ENCODE measurements around the gene KCNMB2.

The KCNMB2 gene

GRCh38 chr3:178771511-178771910, 235.3 kb downstream of the KCNMB2 start:
- DNase-seq (ENCODE audit: low read depth, low spot score): no peak
- TF ChIP-seq POLR2AphosphoS5 (IDR thresholded peaks at IDR 0.05; ENCODE audit: borderline replicate concordance, low read depth, low read length): no peak
- TF ChIP-seq FOXP2 (optimal IDR thresholded peaks at IDR 0.05; ENCODE audit: control extremely low read depth, extremely low read length, insufficient read depth): no peak
- TF ChIP-seq EZH2 (IDR thresholded peaks at IDR 0.05): no peak
- no peak overlapping the region for H3K4me3 ChIP-seq
- no peaks in the 10 kb centered on the region for H3K36me3 ChIP-seq (ENCODE audit: insufficient read depth, low read length)
- H3K27ac ChIP-seq: no peak overlapping the region
- no peaks in the 10 kb centered on the region for H3K9me3 ChIP-seq (ENCODE audit: low read depth, low read length)
- H3K9ac ChIP-seq (ENCODE audit: insufficient read length): no peak overlapping the region

GRCh38 chr3:178772746-178773145, 236.5 kb downstream of the KCNMB2 start:
- DNase-seq (ENCODE audit: low read depth, low spot score): no peak
- TF ChIP-seq EZH2 (IDR thresholded peaks at IDR 0.05) (no peak), FOXP2 (optimal IDR thresholded peaks at IDR 0.05; ENCODE audit: control extremely low read depth, extremely low read length, insufficient read depth) (no peak), POLR2AphosphoS5 (IDR thresholded peaks at IDR 0.05; ENCODE audit: borderline replicate concordance, low read depth, low read length) (no peak)
- H3K27ac ChIP-seq: no peak overlapping the region
- no peaks in the 10 kb centered on the region for H3K9me3 ChIP-seq (ENCODE audit: low read depth, low read length)
- H3K4me3 ChIP-seq: no peak overlapping the region
- H3K9ac ChIP-seq (ENCODE audit: insufficient read length): no peak overlapping the region
- no peaks in the 10 kb centered on the region for H3K36me3 ChIP-seq (ENCODE audit: insufficient read depth, low read length)

DNA sequence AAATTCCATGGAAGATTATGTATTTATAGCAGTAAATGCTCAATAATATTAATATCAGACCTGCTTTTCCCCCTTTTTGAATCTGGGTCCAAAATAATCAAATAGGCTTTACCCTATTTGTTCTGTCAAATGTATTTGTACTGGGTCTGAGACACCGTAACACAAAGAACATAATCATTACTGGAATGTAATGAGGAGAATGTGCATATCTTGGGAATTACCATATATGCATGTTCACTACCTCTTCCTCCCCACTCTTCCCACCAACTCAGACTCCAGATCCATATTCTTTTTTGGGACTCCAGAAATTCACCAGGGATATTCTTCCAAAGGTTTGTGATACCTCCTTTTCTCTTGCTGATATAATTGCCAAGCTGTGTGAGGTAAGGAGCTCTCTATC, 237.1 kb downstream of the KCNMB2 start:
- Histone ChIP-seq H3K9me3 (ENCODE audit: low read depth, low read length) (no peaks in the 10 kb centered on the region), H3K27ac (no peak overlapping the region), H3K9ac (ENCODE audit: insufficient read length) (no peak overlapping the region), H3K4me3 (no peak overlapping the region), H3K36me3 (ENCODE audit: insufficient read depth, low read length) (no peaks in the 10 kb centered on the region)
- no peak for DNase-seq (ENCODE audit: low read depth, low spot score)
- TF ChIP-seq EZH2 (IDR thresholded peaks at IDR 0.05) (no peak), FOXP2 (optimal IDR thresholded peaks at IDR 0.05; ENCODE audit: control extremely low read depth, extremely low read length, insufficient read depth) (no peak), POLR2AphosphoS5 (IDR thresholded peaks at IDR 0.05; ENCODE audit: borderline replicate concordance, low read depth, low read length) (no peak)

DNA sequence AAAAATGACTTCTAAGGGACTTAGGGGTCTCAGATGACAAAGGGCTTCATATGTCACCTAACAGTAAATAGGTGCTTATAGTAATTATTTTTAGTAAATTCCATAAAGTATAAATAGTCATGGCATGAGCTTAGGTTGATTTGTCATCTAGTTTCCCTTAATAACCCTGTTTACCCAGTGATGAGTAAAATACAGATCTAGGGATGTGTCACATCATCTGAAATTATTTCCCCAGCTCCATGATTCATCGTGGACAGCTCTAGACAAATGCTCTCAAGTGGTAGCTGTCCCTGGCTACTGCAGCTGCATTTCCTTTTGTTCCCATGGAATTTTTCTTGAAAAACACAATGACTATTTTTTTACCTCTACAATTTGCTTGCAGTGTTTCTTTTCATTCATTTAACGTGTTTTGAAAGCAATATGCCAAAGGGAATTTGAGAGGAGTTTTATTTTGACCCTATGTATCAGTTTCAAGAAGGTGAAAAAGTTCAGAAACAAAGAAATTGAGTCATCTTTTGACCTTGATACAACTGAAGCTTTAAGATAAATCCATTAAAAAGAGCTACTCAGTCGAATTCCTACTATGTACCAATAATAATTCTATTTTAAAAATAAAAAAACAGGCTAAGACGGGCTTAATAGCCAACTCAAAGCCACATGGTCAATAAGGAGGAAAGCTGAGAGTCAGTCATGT, 241.6 kb downstream of the KCNMB2 start:
- Histone ChIP-seq H3K4me3 (no peak overlapping the region), H3K27ac (no peak overlapping the region), H3K9me3 (ENCODE audit: low read depth, low read length) (no peaks in the 10 kb centered on the region), H3K36me3 (ENCODE audit: insufficient read depth, low read length) (no peaks in the 10 kb centered on the region), H3K9ac (ENCODE audit: insufficient read length) (no peak overlapping the region)
- no peak for DNase-seq (ENCODE audit: low read depth, low spot score)
- no peak for TF ChIP-seq FOXP2 (optimal IDR thresholded peaks at IDR 0.05; ENCODE audit: control extremely low read depth, extremely low read length, insufficient read depth)
- no peak for TF ChIP-seq POLR2AphosphoS5 (IDR thresholded peaks at IDR 0.05; ENCODE audit: borderline replicate concordance, low read depth, low read length)
- TF ChIP-seq EZH2 (IDR thresholded peaks at IDR 0.05): no peak

- no peak overlapping the region for H3K27ac ChIP-seq
- TF ChIP-seq EZH2 (IDR thresholded peaks at IDR 0.05) (no peak), FOXP2 (optimal IDR thresholded peaks at IDR 0.05; ENCODE audit: control extremely low read depth, extremely low read length, insufficient read depth) (no peak)
- H3K36me3 ChIP-seq (ENCODE audit: insufficient read depth, low read length): no peaks in the 10 kb centered on the region
- H3K4me3 ChIP-seq: no peak overlapping the region
- no peaks in the 10 kb centered on the region for H3K9me3 ChIP-seq (ENCODE audit: low read depth, low read length)
- no peak for DNase-seq (ENCODE audit: low read depth, low spot score)
- no peak overlapping the region for H3K9ac ChIP-seq (ENCODE audit: insufficient read length)
Measured at GRCh38 chr3:178778589-178778988, 242.4 kb downstream of the KCNMB2 start.

- H3K9me3 ChIP-seq (ENCODE audit: low read depth, low read length): no peaks in the 10 kb centered on the region
- H3K27ac ChIP-seq: no peak overlapping the region
- no peak overlapping the region for H3K9ac ChIP-seq (ENCODE audit: insufficient read length)
- H3K4me3 ChIP-seq: no peak overlapping the region
- H3K36me3 ChIP-seq (ENCODE audit: insufficient read depth, low read length): no peaks in the 10 kb centered on the region
- TF ChIP-seq FOXP2 (optimal IDR thresholded peaks at IDR 0.05; ENCODE audit: control extremely low read depth, extremely low read length, insufficient read depth): no peak
- no peak for DNase-seq (ENCODE audit: low read depth, low spot score)
Measured at GRCh38 chr3:178785961-178786360, 249.7 kb downstream of the KCNMB2 start.

- Histone ChIP-seq H3K9ac (ENCODE audit: insufficient read length) (no peak overlapping the region), H3K9me3 (ENCODE audit: low read depth, low read length) (no peaks in the 10 kb centered on the region), H3K36me3 (ENCODE audit: insufficient read depth, low read length) (no peaks in the 10 kb centered on the region), H3K27ac (no peak overlapping the region), H3K4me3 (no peak overlapping the region)
- no peak for DNase-seq (ENCODE audit: low read depth, low spot score)
- no peak for TF ChIP-seq FOXP2 (optimal IDR thresholded peaks at IDR 0.05; ENCODE audit: control extremely low read depth, extremely low read length, insufficient read depth)
- no peak for TF ChIP-seq EZH2 (IDR thresholded peaks at IDR 0.05)
- TF ChIP-seq POLR2AphosphoS5 (IDR thresholded peaks at IDR 0.05; ENCODE audit: borderline replicate concordance, low read depth, low read length): no peak
Measured at GRCh38 chr3:178787960-178788359, 251.7 kb downstream of the KCNMB2 start.

- no peak overlapping the region for H3K27ac ChIP-seq
- H3K9me3 ChIP-seq (ENCODE audit: low read depth, low read length): no peaks in the 10 kb centered on the region
- no peak for DNase-seq (ENCODE audit: low read depth, low spot score)
- H3K36me3 ChIP-seq (ENCODE audit: insufficient read depth, low read length): no peaks in the 10 kb centered on the region
- H3K4me3 ChIP-seq: no peak overlapping the region
- no peak for TF ChIP-seq EZH2 (IDR thresholded peaks at IDR 0.05)
- TF ChIP-seq FOXP2 (optimal IDR thresholded peaks at IDR 0.05; ENCODE audit: control extremely low read depth, extremely low read length, insufficient read depth): no peak
- TF ChIP-seq POLR2AphosphoS5 (IDR thresholded peaks at IDR 0.05; ENCODE audit: borderline replicate concordance, low read depth, low read length): no peak
- no peak overlapping the region for H3K9ac ChIP-seq (ENCODE audit: insufficient read length)
Measured at GRCh38 chr3:178794711-178795110, 258.5 kb downstream of the KCNMB2 start.

DNA sequence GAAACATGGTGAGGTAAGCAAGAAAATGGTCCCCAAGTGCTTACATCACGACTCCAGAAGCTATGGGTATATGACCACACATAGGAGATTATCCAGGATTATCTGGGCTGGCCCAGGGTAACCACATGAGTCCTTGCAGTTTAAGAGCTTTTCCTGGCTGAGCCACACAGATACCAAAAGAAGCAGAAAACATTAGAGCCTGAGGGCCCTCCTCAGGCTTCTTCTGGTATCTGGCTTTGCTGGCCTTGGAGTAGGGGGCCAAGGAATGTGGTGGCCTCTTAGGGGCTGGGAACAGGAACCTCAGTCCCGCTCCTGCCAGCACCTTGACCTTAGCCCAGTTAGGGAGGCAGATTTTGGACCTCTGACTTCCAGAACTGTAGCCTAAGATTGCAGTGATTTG, 259.1 kb downstream of the KCNMB2 start:
- H3K9me3 ChIP-seq (ENCODE audit: low read depth, low read length): no peaks in the 10 kb centered on the region
- no peak for DNase-seq (ENCODE audit: low read depth, low spot score)
- H3K27ac ChIP-seq: no peak overlapping the region
- H3K9ac ChIP-seq (ENCODE audit: insufficient read length): no peak overlapping the region
- H3K4me3 ChIP-seq: no peak overlapping the region
- TF ChIP-seq EZH2 (IDR thresholded peaks at IDR 0.05) (no peak), POLR2AphosphoS5 (IDR thresholded peaks at IDR 0.05; ENCODE audit: borderline replicate concordance, low read depth, low read length) (no peak), FOXP2 (optimal IDR thresholded peaks at IDR 0.05; ENCODE audit: control extremely low read depth, extremely low read length, insufficient read depth) (no peak)
- no peaks in the 10 kb centered on the region for H3K36me3 ChIP-seq (ENCODE audit: insufficient read depth, low read length)

Data from SK-N-MC (cell line).